NCI-H510A treated with DMSO at 0.1 percent for 48 hours (cell line): ENCODE results near the gene HOXA7.
A peak's percentile ranks its signal among the peaks of the same experiment; 100 is the strongest.

ENCODE experiments used
- DNase-seq: peaks from one replicate; lab custom pipeline; 2025; lab: John Stamatoyannopoulos, UW

Gene HOXA7

GRCh38 chr7:27156508-27156898, at the start of gene HOXA7:
HOXA7 (minus strand) TSS chr7:27156675; CDS start chr7:27156545, 130 bp downstream.
- DNase-seq = peak; percentile 74

- DNase-seq = peak; percentile 12
Observed at GRCh38 chr7:27205325-27206280, 49.1 kb upstream of the HOXA7 start.

- peak; percentile 26 for DNase-seq
Observed at GRCh38 chr7:27204851-27205322, 48.4 kb upstream of the HOXA7 start.

GRCh38 chr7:27203964-27204594, 47.6 kb upstream of the HOXA7 start:
- no peak for DNase-seq

GRCh38 chr7:27203365-27203953, 47.0 kb upstream of the HOXA7 start:
- no peak for DNase-seq

- no peak for DNase-seq
Observed at GRCh38 chr7:27202862-27203134, 46.3 kb upstream of the HOXA7 start.

GRCh38 chr7:27202018-27202861, 45.8 kb upstream of the HOXA7 start:
- DNase-seq = no peak

GRCh38 chr7:27201580-27202017, 45.1 kb upstream of the HOXA7 start:
- no peak for DNase-seq

- no peak for DNase-seq
Observed at GRCh38 chr7:27200761-27201579, 44.5 kb upstream of the HOXA7 start.

- peak; percentile 47 for DNase-seq
Observed at GRCh38 chr7:27199849-27200760, 43.6 kb upstream of the HOXA7 start, which contains the start of gene HOXA13. HOXA13 (minus strand) TSS chr7:27200091; CDS start chr7:27200077, 14 bp downstream.

GRCh38 chr7:27198871-27199801, 42.7 kb upstream of the HOXA7 start:
- DNase-seq = peak; percentile 21

GRCh38 chr7:27198138-27198841, 41.8 kb upstream of the HOXA7 start:
- no peak for DNase-seq

GRCh38 chr7:27197137-27198042, 40.9 kb upstream of the HOXA7 start:
- DNase-seq = peak; percentile 39

GRCh38 chr7:27196287-27196767, 39.9 kb upstream of the HOXA7 start:
- peak; percentile 83 for DNase-seq

- DNase-seq = no peak
Observed at GRCh38 chr7:27194686-27195379, 38.4 kb upstream of the HOXA7 start.

- no peak for DNase-seq
Observed at GRCh38 chr7:27194002-27194352, 37.5 kb upstream of the HOXA7 start.
